Activated CD4-positive, alpha-beta T cell treated with anti-CD3 and anti-CD28 coated beads for 36 hours (primary cell): Measurements from ENCODE around the gene LMLN. TPM values are rescaled to one million over a fixed set of nuclear protein-coding genes. Genes with fewer than 3 reads are reported as not detected.
"Not testable (repeated sequence)": the region's sequence is repeated elsewhere in the genome, so short reads cannot be mapped to it uniquely, and the experiment has no call there.

ENCODE experiments used
- ATAC-seq: fragments of 200-7000 bp; cut with Tn5 transposase; one replicate; pipeline ENCODE4 v1.10.0; 2021; ENCODE audit warnings: mild to moderate bottlenecking, moderate library complexity
- CTCF ChIA-PET: fragments of 350-600 bp; sonication (Branson Sonifier 250); formaldehyde crosslinking; loops from one replicate; lab custom pipeline; 2021; ENCODE audit warnings: antibody characterized with exemption; lab: Charles Lee
- POLR2A ChIA-PET: fragments of 350-600 bp; sonication (Branson Sonifier 250); formaldehyde crosslinking; loops from one replicate; lab custom pipeline; 2021; ENCODE audit warnings: antibody characterized with exemption, inconsistent platforms; lab: Charles Lee
- DNase-seq: peaks from one replicate; pipeline ENCODE4 v3.0.0-alpha.2; 2020
- H3K27ac Mint-ChIP-seq: one replicate; pipeline ENCODE4 v1.8.0; 2021; ENCODE audit warnings: mixed read lengths
- H3K27me3 Mint-ChIP-seq: one replicate; pipeline ENCODE4 v1.8.0; 2021; ENCODE audit warnings: mixed read lengths
- H3K36me3 Mint-ChIP-seq: one replicate; pipeline ENCODE4 v1.8.0; 2021; ENCODE audit warnings: low read depth, mixed read lengths
- H3K4me1 Mint-ChIP-seq: one replicate; pipeline ENCODE4 v1.8.0; 2021; ENCODE audit warnings: mixed read lengths
- H3K4me3 Mint-ChIP-seq: one replicate; pipeline ENCODE4 v1.8.0; 2021; ENCODE audit warnings: mild to moderate bottlenecking, moderate library complexity, mixed read lengths
- H3K9me3 Mint-ChIP-seq: one replicate; pipeline ENCODE4 v1.8.0; 2021; ENCODE audit warnings: low read depth, mixed read lengths
- intact Hi-C, 2 experiments: fragments of 100-400 bp; cut with DNase I in 1 of 2; cut with micrococcal nuclease in 1 of 2; formaldehyde crosslinking; loops; one replicate each; pipeline versions ENCODE4 v1.14.2 to v1.15.1; 2022 to 2024; cut with DNase I, micrococcal nuclease
- total RNA-seq, 2 experiments: library from RNA; stranded (reverse); gene quantifications; one replicate each; pipeline ENCODE4 v1.2.3, GENCODE V29; 2021

LMLN gene
- total RNA-seq, 2 experiments from 2014 or later = 4.3 to 7.7 TPM

DNA sequence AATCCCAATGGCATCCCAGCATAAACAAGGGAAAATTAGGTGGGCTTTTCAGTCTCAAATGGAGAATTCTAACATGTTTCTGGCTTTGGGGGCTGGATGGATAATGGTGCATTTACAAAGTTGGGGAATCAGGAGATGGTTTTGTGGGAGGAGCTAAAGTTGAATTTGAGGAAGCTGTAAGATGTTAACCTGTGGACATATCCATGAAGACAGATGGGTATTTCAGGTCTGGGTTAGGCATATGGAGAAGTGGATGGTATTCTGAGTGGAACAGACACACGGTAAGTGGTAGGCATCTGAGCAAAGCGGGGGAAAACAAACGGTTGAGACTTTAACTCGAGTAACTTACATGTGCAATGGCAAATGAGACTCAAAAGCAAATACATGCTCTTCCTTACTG lies 1.7 kb upstream of the LMLN start:
- DNase-seq (no peak), ATAC-seq (no peak)
- Mint-ChIP-seq H3K9me3 (no peaks in the 10 kb centered on the region), H3K27ac (peak overlapping the region; percentile 96), H3K27me3 (no peaks in the 10 kb centered on the region), H3K4me3 (peak overlapping the region; percentile 84), H3K36me3 (peaks cover 49% of the 10 kb centered on the region), H3K4me1 (peaks cover 66% of the 10 kb centered on the region)
- POLR2A ChIA-PET = interaction anchor here (1.0 kb wide), 1 partner anchor 123 kb away, joined by 3 read pairs; no protein-coding TSS in a partner anchor
- intact Hi-C loops = no loop called here
- CTCF ChIA-PET = interaction anchor here (1.4 kb wide), 1 partner anchor 15 kb away, joined by 3 read pairs; no protein-coding TSS in a partner anchor

DNA sequence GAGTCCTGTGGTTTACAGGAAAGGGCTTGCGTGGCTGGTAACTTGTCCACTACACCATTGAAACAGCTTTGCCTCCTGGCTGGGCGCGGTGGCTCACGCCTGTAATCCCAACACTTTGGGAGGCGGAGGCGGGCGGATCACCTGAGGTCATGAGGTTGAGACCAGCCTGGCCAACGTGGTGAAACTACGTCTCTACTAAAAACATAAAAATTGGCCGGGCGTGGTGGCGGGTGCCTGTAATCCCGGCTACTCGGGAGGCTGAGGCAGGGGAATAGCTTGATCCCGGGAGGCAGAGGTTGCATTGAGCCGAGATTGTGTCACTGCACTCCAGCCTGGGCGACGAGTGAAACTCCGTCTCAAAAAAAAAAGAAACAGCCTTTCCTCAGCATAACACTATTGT lies 1.2 kb upstream of the LMLN start:
- Mint-ChIP-seq H3K27ac (peak overlapping the region; percentile 96), H3K4me3 (peak overlapping the region; percentile 84), H3K4me1 (peaks cover 62% of the 10 kb centered on the region), H3K36me3 (peaks cover 44% of the 10 kb centered on the region)
- not testable (repeated sequence) for H3K27me3 Mint-ChIP-seq, DNase-seq, ATAC-seq, H3K9me3 Mint-ChIP-seq
- intact Hi-C loops = loop anchor here in 1 of 2 experiments (1.0 kb wide), 2 partner anchors 9 to 53 kb away; partner anchors contain the start of gene RPL35A
- ChIA-PET CTCF (interaction anchor here (1.4 kb wide), 1 partner anchor 16 kb away, joined by 3 read pairs; no protein-coding TSS in a partner anchor), POLR2A (interaction anchor here (0.6 to 0.7 kb wide), 2 partner anchors 8 to 13 kb away, joined by 3 read pairs; no protein-coding TSS in a partner anchor)

DNA sequence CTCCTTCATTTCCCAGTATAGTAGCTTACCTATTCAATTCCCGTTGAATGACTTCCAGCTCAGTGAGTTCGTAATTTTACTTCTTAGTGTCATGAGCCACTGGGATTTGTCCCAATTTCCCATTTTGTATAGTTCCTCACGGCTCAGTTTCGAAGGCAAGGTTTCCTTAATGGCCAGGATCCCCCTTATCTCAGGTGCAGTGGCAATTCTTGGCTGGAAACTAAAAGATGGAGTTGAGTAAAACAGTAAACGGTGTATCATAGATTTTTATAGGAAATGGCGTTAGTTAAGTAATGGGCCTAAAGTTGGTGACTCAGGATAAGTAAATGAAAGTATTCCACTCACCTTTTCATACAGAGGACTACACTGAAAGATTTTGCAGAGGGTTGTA lies 522 bp upstream of the LMLN start:
- Mint-ChIP-seq H3K4me3 (peak overlapping the region; percentile 84), H3K9me3 (no peaks in the 10 kb centered on the region), H3K36me3 (peaks cover 38% of the 10 kb centered on the region), H3K4me1 (peaks cover 55% of the 10 kb centered on the region), H3K27ac (peak overlapping the region; percentile 96), H3K27me3 (no peaks in the 10 kb centered on the region)
- ChIA-PET POLR2A (interaction anchor here (0.6 to 0.7 kb wide), 2 partner anchors 9 to 13 kb away, joined by 3 read pairs; no protein-coding TSS in a partner anchor), CTCF (no interaction called here)
- intact Hi-C loops = loop anchor here in 1 of 2 experiments (1.0 kb wide), 2 partner anchors 9 to 53 kb away; partner anchors contain the start of gene RPL35A
- DNase-seq = no peak
- no peak for ATAC-seq

DNA sequence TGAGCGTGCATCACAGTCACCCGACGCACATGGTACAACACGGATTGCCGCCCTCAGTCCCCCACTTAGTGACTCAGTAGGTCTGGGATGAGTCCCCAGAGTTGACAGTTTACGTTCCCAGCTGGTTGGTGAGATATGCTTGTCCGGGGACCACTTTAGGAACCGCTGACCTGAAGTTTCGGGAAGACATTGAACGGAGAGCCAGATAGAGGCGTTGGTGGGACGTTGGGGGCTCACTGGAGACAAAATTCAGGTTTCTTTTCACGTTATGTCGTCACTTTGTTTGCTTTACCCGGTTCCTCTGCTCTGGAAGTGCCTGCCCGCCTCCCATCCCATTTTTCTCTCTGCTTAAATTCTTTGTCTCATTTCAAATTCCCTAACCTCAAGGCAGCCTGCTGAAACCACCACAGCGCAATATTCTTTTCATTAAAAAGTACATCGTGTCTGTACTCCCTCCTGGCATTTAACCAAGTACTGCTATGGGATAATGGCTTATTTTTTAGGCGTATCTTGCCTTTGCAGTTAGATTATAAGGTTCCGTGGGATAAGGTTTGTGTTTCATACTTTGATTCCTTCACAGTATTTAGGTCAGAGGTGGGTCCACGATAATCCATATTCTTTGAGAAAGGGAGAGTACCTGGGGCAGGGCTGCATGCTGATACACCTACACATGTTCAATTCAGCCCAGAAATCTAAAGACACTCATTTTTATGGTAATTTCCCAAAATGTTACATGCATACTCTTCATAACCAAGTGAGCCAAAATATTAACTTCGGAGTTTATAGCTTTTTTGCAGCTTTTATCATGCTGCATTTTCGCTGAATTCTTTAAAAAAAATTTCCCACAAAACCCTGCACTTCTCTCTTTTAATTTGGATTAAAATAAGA lies 921 bp downstream of the LMLN start:
- Mint-ChIP-seq H3K9me3 (no peaks in the 10 kb centered on the region), H3K4me1 (peaks cover 52% of the 10 kb centered on the region), H3K27me3 (no peaks in the 10 kb centered on the region), H3K36me3 (peaks cover 24% of the 10 kb centered on the region), H3K4me3 (peak overlapping the region; percentile 84), H3K27ac (peak overlapping the region; percentile 96)
- POLR2A ChIA-PET = interaction anchor here (0.9 kb wide), 1 partner anchor 11 kb away, joined by 3 read pairs; the partner anchor contains the start of gene RPL35A
- CTCF ChIA-PET = interaction anchor here (0.7 to 1.0 kb wide), 2 partner anchors 18 to 109 kb away, joined by 3 to 4 read pairs; no protein-coding TSS in a partner anchor
- intact Hi-C loops = loop anchor here (1.0 to 5.0 kb wide), 7 partner anchors 11 to 664 kb away; partner anchors contain the start of genes DLG1 (in 1 of the 2), RPL35A (in 1 of the 2) and RUBCN (in 1 of the 2)
- no peak for ATAC-seq
- DNase-seq = peak; percentile 75

DNA sequence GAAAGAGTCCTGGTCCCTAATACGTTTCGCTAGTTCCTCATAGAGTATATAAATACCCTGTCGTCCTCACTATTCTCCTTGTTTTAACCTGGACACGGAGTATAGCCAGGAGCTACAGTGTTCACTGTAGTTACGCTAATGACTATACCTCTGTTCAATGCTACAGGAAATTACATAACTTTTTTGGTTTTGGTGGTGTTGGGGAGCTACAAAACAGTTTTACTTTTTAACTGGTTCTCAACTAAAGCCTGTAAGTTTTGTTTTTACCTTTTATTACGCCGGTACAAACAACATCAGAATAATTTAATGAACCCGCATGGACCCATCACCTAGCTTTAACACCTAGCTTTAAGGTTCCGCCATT lies 1.5 kb downstream of the LMLN start:
- no peaks in the 10 kb centered on the region for H3K27me3 Mint-ChIP-seq
- ATAC-seq = no peak
- no peak for DNase-seq
- H3K4me3 Mint-ChIP-seq = peak overlapping the region; percentile 84
- ChIA-PET POLR2A (interaction anchor here (0.9 kb wide), 1 partner anchor 11 kb away, joined by 3 read pairs; the partner anchor contains the start of gene RPL35A), CTCF (interaction anchor here (0.7 to 1.0 kb wide), 4 partner anchors 19 to 150 kb away, joined by 3 to 5 read pairs (median 4); no protein-coding TSS in a partner anchor)
- H3K36me3 Mint-ChIP-seq = peaks cover 21% of the 10 kb centered on the region
- H3K9me3 Mint-ChIP-seq = no peaks in the 10 kb centered on the region
- peaks cover 52% of the 10 kb centered on the region for H3K4me1 Mint-ChIP-seq
- intact Hi-C loops = loop anchor here (1.0 to 5.0 kb wide), 3 partner anchors 111 to 664 kb away; partner anchors contain the start of gene DLG1 (in 1 of the 2)
- H3K27ac Mint-ChIP-seq = no peak overlapping the region

DNA sequence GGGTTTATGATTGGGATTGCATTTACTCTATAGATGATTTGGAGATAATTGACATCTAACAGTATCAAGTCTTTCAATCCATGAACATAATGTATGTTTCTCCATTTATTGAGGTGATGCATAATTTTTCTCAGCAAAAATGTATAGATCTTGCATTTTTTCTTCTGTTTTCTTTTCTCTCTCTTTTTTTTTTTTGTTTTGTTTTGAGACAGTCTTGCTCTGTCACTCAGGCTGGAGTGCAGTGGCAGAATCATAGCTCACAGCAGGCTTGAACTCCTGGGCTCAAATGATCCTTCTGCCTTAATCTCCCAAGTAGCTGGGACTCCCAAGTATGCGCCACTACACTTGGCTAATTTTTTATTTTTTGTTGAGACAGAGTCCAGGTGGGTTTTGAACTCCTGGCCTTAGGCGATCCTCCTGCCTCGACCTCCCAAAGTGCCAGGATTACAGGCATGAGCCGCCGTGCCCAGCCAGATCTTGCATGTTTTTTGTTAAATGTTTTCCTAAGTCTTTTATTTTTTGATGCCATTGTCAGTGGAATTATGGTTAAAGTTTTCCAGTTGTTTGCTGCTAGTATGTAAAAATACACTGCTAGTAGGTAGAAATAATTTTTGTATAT lies 3.1 kb downstream of the LMLN start:
- H3K27me3 Mint-ChIP-seq = no peaks in the 10 kb centered on the region
- POLR2A ChIA-PET = no interaction called here
- H3K4me1 Mint-ChIP-seq = peaks cover 40% of the 10 kb centered on the region
- H3K4me3 Mint-ChIP-seq = no peak overlapping the region
- CTCF ChIA-PET = interaction anchor here (0.6 kb wide), 1 partner anchor 11 kb away, joined by 4 read pairs; no protein-coding TSS in a partner anchor
- H3K9me3 Mint-ChIP-seq = peaks cover 7% of the 10 kb centered on the region
- H3K36me3 Mint-ChIP-seq = peaks cover 16% of the 10 kb centered on the region
- intact Hi-C loops = loop anchor here in 1 of 2 experiments (5.0 kb wide), 1 partner anchor 666 kb away; the partner anchor contains the start of gene DLG1
- ATAC-seq (no peak), DNase-seq (no peak)
- no peak overlapping the region for H3K27ac Mint-ChIP-seq

DNA sequence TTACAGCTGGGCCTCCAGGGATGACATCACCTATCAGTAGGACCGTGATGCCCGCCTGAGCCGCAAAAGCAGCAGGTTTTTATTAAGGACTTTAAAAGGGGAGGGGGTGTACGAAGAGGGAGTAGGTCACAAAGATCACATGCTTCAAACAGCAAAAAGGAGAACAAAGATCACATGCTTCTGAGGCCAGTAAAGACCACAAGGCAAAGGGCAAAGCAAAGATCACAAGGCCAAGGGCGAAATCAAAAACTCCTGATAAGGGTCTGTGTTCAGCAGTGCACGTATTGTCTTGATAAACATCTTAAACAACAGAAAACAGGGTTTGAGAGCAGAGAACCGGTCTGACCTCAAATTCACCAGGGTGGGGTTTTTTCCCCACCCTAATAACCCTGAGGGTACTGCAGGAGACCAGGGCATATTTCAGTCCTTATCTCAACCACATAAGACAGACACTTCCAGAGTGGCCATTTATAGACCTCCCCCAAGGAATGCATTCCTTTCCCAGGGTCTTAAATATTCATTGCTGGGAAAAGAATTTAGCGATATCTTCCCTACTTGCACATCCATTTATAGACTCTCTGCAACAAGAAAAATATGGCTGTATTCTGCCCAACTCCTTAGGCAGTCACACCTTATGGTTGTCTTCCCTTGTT lies 7.4 kb downstream of the LMLN start:
- CTCF ChIA-PET, H3K27ac Mint-ChIP-seq, DNase-seq, ATAC-seq, H3K4me1 Mint-ChIP-seq, H3K27me3 Mint-ChIP-seq, H3K4me3 Mint-ChIP-seq, POLR2A ChIA-PET, intact Hi-C loops: not testable (repeated sequence)
- Mint-ChIP-seq H3K36me3 (peaks cover 11% of the 10 kb centered on the region), H3K9me3 (peaks cover 13% of the 10 kb centered on the region)

DNA sequence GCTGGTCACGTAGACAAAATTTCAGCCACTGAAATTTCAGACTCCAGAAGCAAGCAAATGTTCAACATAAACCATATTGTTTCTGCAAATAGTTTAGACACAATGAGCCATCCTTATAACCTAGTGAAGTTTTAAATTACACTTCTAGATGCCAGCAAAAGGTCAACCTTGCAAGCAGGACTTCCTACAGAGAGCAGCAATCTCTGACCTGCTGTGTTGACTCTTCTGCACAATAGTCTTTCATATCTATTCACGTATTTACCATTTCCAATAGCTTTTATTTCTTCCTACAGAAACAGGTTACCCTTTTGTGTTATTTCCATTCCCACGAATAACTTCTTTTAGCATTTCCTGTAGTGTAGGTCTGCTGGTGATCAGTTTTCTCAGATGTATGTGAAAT lies 10.6 kb downstream of the LMLN start:
- intact Hi-C loops = no loop called here
- DNase-seq (no peak), ATAC-seq (no peak)
- Mint-ChIP-seq H3K9me3 (peaks cover 15% of the 10 kb centered on the region), H3K4me3 (no peak overlapping the region), H3K27me3 (no peaks in the 10 kb centered on the region), H3K36me3 (peaks cover 15% of the 10 kb centered on the region), H3K27ac (no peak overlapping the region), H3K4me1 (no peaks in the 10 kb centered on the region)
- ChIA-PET CTCF (interaction anchor here (1.9 kb wide), 1 partner anchor 9 kb away, joined by 7 read pairs; no protein-coding TSS in a partner anchor), POLR2A (no interaction called here)

DNA sequence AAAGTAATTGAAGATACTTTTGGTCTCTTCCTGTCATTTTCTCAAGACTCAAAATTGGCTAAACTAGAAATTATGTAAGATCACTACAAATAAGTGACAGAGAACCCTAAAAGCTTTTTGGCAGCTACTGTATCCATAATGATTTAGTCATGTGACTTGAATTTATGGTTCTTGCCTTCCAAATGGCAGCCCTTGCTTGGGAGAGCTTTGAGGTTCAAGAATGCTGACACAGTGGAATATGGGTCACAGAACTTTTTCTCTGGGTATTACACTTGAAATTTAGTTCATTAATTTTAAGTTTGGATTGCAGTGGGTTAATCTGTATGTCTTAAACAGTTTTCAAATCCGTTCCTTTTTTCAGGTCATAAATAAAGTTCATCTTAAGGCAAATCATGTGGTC lies 14.0 kb downstream of the LMLN start:
- Mint-ChIP-seq H3K27ac (no peak overlapping the region), H3K4me3 (no peak overlapping the region), H3K9me3 (peaks cover 6% of the 10 kb centered on the region), H3K4me1 (no peaks in the 10 kb centered on the region), H3K27me3 (no peaks in the 10 kb centered on the region), H3K36me3 (peaks cover 15% of the 10 kb centered on the region)
- no peak for DNase-seq
- intact Hi-C loops = no loop called here
- ATAC-seq = no peak
- ChIA-PET POLR2A (no interaction called here), CTCF (interaction anchor here (1.1 kb wide), 1 partner anchor 11 kb away, joined by 4 read pairs; no protein-coding TSS in a partner anchor)

DNA sequence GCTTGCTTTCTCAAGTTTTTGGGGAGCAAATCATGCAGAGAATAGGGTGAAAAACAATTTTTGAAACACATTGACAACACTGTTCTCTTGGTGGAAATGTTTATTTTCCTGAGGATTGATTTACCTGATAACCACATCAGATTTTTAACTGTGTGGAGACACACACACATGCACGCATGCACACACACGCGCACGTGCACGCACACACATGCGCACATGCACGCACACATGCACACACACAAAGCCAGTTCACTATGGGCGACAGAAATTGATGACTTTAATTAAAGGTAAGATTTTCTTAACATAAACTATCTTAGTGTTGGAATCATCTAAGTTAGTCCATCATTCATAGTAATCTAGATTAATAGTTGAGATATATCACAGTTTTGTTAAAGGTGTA lies 15.3 kb downstream of the LMLN start:
- no peak overlapping the region for H3K4me3 Mint-ChIP-seq
- intact Hi-C loops = no loop called here
- no peak overlapping the region for H3K27ac Mint-ChIP-seq
- DNase-seq = no peak
- peaks cover 4% of the 10 kb centered on the region for H3K4me1 Mint-ChIP-seq
- CTCF ChIA-PET = interaction anchor here (0.9 kb wide), 1 partner anchor 20 kb away, joined by 3 read pairs; no protein-coding TSS in a partner anchor
- H3K9me3 Mint-ChIP-seq = peaks cover 6% of the 10 kb centered on the region
- H3K27me3 Mint-ChIP-seq = no peaks in the 10 kb centered on the region
- no peak for ATAC-seq
- peaks cover 15% of the 10 kb centered on the region for H3K36me3 Mint-ChIP-seq
- POLR2A ChIA-PET = no interaction called here
